NCI-H1092 (cell line): ENCODE data around the gene EIF4B.
A peak's percentile ranks its signal among the peaks of the same experiment; 100 is the strongest.

Source experiments
- DNase-seq: peaks from one replicate; lab custom pipeline; 2025; lab: John Stamatoyannopoulos, UW

EIF4B gene

GRCh38 chr12:53068811-53069585 lies 62.7 kb downstream of the EIF4B start:
- DNase-seq: no peak

DNA sequence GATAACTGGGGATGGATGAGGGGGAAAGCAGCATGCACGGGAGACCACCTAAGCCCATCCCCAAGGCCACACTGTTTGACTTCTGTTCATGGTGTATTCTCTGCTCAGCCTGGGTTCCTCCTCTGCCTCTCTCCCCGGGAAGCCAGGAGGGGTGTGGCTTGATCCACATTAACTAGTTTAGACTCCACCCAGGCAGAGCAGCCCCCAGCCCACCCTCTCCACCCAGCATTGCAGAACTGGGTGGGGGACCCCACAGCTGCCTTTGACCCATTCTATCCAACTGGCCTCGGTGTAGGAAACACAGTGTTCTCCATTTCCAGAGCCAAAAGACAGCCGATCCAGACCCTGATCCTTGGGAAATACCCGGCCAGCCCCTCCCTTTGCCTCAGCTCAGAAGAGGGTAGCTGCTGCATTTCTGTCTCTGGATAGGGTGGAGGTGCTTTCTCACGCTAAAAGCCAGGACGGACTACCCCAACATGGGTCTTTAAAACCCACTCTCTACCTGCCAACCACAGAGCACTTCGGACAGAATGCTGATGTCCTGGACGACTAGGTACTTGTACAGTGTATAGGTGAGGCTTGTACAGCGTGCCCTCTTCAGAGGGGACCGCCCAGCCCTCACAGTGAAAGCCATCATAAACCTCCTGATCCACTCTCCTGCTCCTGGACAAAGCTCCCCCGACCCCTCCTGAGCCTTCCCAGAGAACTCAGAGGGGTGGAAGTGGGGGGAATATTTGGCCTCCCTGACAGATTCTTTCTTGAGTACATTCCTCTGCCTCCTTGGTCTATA lies 63.6 kb downstream of the EIF4B start:
- DNase-seq: no peak

- DNase-seq: no peak
These were observed 64.7 kb downstream of the EIF4B start for GRCh38 chr12:53070877-53071492.

- no peak for DNase-seq
These were observed 65.6 kb downstream of the EIF4B start for GRCh38 chr12:53071591-53072551.

- no peak for DNase-seq
These were observed 67.6 kb downstream of the EIF4B start for GRCh38 chr12:53073881-53074280.

- DNase-seq: no peak
These were observed 68.2 kb downstream of the EIF4B start for GRCh38 chr12:53074283-53074998.

DNA sequence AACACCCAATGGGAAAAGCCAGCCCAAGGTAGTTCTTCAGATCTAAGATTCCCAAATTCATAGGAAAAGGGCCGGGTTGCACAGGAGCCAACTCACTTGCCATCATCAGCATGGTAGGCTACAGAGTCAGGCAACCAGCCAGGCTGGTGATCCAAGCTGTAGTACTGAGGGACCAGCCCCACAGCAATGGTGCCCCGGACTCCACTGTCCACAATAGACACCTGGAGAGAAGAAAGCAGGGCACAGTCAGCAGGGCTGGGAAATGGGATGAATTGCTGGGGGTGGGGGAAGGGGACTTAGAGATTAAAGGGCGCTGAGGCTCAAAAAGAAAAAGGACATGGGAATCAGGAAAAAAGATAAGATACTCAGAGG lies 68.7 kb downstream of the EIF4B start:
- DNase-seq: no peak

- no peak for DNase-seq
These were observed 70.2 kb downstream of the EIF4B start for GRCh38 chr12:53076461-53076860.

GRCh38 chr12:53077030-53077429 lies 70.8 kb downstream of the EIF4B start:
- no peak for DNase-seq

DNA sequence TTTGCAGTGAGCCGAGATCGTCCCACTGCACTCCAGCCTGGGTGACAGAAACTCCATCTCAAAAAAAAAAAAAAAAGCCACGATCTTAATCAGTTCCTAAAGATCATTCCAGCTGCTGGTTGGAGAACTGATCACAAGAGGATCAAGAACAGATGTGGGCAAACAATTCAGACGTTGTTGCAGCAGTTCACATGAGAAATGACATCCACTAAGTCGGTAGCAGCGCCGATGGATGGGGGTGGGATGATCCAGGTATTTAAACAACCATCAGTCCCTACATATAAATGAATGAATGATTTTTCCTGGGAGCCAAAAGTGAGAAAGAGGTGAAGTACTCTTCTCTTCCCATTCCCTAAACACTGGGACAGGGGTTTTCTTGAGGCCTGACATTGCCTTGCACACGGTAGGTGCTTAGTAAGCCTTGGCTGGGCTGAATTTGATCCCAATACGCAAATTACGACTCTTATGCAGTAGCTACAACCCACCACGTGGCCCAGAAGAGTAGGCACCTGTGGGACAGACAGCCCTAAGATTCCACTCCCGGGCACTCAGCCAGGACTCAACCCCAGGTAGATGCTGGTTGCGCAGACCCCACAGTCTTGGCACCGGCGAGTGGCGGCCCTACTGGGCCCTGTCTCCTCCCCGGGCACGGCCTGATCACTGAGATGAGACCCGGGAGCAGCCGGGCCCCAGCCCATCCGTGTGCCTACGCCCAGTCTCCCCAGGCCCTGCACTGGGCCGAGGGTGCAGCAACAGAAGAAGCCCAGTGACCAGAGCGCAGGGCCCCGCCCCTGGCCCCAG lies 72.4 kb downstream of the EIF4B start:
- DNase-seq: no peak

- DNase-seq: peak; percentile 87
These were observed 73.2 kb downstream of the EIF4B start, which contains the start of gene SPRYD3 for GRCh38 chr12:53079226-53080117. TSS of gene SPRYD3 (minus strand) at chr12:53079390. CDS start at chr12:53079333, 57 bp downstream.

DNA sequence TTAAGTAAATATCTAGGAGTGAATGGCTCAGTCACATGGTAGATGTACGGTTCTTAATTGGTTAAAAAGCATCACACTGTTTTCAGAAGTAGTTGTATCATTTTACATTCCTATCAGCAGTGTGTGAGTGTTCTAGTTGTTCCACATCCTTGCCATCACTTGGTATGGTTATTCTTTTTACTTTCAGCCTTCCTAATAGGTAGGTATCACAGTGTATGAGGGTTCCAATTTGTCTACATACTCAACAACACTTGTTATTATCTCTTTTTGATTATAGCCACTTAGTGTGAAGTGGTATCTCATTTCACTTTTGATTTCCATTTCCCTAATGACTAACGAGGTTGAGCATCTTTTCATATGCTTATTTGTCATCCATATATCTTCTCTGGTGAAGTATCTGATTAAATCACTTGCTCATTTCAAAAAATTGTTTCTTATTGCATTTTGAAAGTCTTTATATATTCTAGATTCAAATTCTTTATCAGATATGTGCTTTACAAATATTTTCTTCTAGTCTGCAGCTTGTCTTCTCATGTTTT lies 76.5 kb downstream of the EIF4B start:
- no peak for DNase-seq

DNA sequence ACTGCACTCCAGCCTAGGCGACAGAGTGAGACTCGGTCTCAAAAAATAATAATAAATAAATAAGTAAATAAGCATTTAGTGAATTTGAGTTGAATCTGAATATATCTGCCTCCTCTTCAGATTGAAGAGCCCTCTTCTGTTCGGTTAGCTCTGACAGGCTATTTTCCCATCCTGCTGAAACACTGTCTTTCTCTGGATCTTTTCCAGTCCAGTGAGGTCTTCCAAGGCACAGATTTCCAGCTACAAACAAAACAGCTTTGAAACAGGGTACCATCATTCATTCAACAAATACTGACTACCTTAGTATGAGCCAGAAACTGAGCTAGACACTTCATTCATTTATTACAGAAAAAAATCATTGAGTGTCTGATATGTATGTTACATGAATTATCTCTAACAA lies 80.1 kb downstream of the EIF4B start:
- no peak for DNase-seq

DNA sequence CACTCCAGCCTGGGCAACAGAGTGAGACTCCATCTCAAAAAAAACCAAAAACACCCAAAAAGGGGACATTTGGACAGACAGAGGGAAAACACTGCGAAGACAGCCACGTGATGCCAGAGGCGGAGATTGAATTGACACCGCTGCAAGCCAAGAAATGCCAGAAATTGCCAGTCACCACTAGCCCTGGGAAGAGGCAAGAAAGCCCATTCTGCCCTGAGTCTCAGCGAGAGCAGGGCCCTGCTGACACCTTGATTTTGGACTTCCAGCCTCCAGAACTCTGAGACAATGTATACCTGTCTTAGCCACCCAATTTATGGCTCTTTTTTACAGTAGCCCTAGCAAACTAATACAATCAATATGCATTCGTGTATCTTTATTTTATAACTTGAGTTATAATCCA lies 83.8 kb downstream of the EIF4B start:
- no peak for DNase-seq

GRCh38 chr12:53090554-53090953 lies 84.3 kb downstream of the EIF4B start:
- no peak for DNase-seq

GRCh38 chr12:53091756-53092155 lies 85.5 kb downstream of the EIF4B start:
- no peak for DNase-seq
